Activated effector memory CD4-positive, alpha-beta T cell treated with anti-CD3 and anti-CD28 coated beads, Interleukin-2, amount 50 U/mL, for 16 hours (primary cell): ENCODE results near the gene ATXN7.

Source experiments
- DNase-seq: peaks from one replicate; pipeline ENCODE4 v3.0.0-alpha.2; 2020

Gene ATXN7

GRCh38 chr3:63905731-63906620 lies 42.3 kb downstream of the ATXN7 start:
- no peak for DNase-seq

GRCh38 chr3:63908081-63908736 lies 44.5 kb downstream of the ATXN7 start:
- DNase-seq: no peak

GRCh38 chr3:63908776-63909175 lies 45.1 kb downstream of the ATXN7 start:
- DNase-seq: no peak

GRCh38 chr3:63909431-63909830 lies 45.8 kb downstream of the ATXN7 start:
- DNase-seq: no peak

GRCh38 chr3:63910001-63910400 lies 46.3 kb downstream of the ATXN7 start:
- no peak for DNase-seq

- DNase-seq: no peak
Observed at GRCh38 chr3:63910891-63911290, 47.2 kb downstream of the ATXN7 start.

GRCh38 chr3:63911509-63911872 lies 47.8 kb downstream of the ATXN7 start:
- no peak for DNase-seq

GRCh38 chr3:63911873-63912767 lies 48.5 kb downstream of the ATXN7 start, which contains the start of gene SCAANT1:
SCAANT1 (minus strand) TSS chr3:63912383.
- peak; percentile 93 for DNase-seq

GRCh38 chr3:63912768-63913588 lies 49.3 kb downstream of the ATXN7 start:
- DNase-seq: peak; percentile 84

- no peak for DNase-seq
Observed at GRCh38 chr3:63914312-63914711, 50.6 kb downstream of the ATXN7 start.

- no peak for DNase-seq
Observed at GRCh38 chr3:63918321-63918720, 54.7 kb downstream of the ATXN7 start.

- no peak for DNase-seq
Observed at GRCh38 chr3:63920001-63920400, 56.3 kb downstream of the ATXN7 start.

GRCh38 chr3:63921741-63922482 lies 58.2 kb downstream of the ATXN7 start:
- DNase-seq: no peak

GRCh38 chr3:63922491-63923199 lies 59.0 kb downstream of the ATXN7 start:
- no peak for DNase-seq

GRCh38 chr3:63926309-63926708 lies 62.6 kb downstream of the ATXN7 start:
- DNase-seq: no peak

- no peak for DNase-seq
Observed at GRCh38 chr3:63927422-63928280, 64.0 kb downstream of the ATXN7 start.

- DNase-seq: no peak
Observed at GRCh38 chr3:63931290-63931689, 67.6 kb downstream of the ATXN7 start.

- no peak for DNase-seq
Observed at GRCh38 chr3:63932509-63933212, 69.0 kb downstream of the ATXN7 start.

GRCh38 chr3:63933459-63933858 lies 69.8 kb downstream of the ATXN7 start:
- DNase-seq: no peak
